ENCODE data around the gene CDH12.

- TF ChIP-seq ESRRG (CRISPR knock-in tag; IDR thresholded peaks at IDR 0.05), result no peak
- TF ChIP-seq, protein P1, sequence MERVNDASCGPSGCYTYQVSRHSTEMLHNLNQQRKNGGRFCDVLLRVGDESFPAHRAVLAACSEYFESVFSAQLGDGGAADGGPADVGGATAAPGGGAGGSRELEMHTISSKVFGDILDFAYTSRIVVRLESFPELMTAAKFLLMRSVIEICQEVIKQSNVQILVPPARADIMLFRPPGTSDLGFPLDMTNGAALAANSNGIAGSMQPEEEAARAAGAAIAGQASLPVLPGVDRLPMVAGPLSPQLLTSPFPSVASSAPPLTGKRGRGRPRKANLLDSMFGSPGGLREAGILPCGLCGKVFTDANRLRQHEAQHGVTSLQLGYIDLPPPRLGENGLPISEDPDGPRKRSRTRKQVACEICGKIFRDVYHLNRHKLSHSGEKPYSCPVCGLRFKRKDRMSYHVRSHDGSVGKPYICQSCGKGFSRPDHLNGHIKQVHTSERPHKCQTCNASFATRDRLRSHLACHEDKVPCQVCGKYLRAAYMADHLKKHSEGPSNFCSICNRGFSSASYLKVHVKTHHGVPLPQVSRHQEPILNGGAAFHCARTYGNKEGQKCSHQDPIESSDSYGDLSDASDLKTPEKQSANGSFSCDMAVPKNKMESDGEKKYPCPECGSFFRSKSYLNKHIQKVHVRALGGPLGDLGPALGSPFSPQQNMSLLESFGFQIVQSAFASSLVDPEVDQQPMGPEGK (CRISPR knock-in tag; IDR thresholded peaks at IDR 0.05; ENCODE audit: borderline replicate concordance), result no peak
- no peak for TF ChIP-seq CREB5 (CRISPR knock-in tag; IDR thresholded peaks at IDR 0.05; ENCODE audit: low read depth)
- no peak for TF ChIP-seq ZC3H10 (CRISPR knock-in tag; IDR thresholded peaks at IDR 0.05)
- TF ChIP-seq BACH2 (CRISPR knock-in tag; IDR thresholded peaks at IDR 0.05; ENCODE audit: borderline replicate concordance), result no peak
- no peak for TF ChIP-seq SNAI2 (CRISPR knock-in tag; IDR thresholded peaks at IDR 0.05)
- no peak for TF ChIP-seq ZNF565 (CRISPR knock-in tag; conservative IDR thresholded peaks at IDR 0.05; ENCODE audit: low read depth)
- TF ChIP-seq ARNTL (CRISPR knock-in tag; IDR thresholded peaks at IDR 0.05; ENCODE audit: borderline replicate concordance, low read depth), result no peak
- TF ChIP-seq ZFP30 (CRISPR knock-in tag; IDR thresholded peaks at IDR 0.05), result no peak
- no peak for TF ChIP-seq GLIS3 (CRISPR knock-in tag; IDR thresholded peaks at IDR 0.05)
- no peak for TF ChIP-seq ZNF8 (CRISPR knock-in tag; IDR thresholded peaks at IDR 0.05)
- TF ChIP-seq TOX (CRISPR knock-in tag; IDR thresholded peaks at IDR 0.05; ENCODE audit: borderline replicate concordance), result no peak
- TF ChIP-seq ZFP3 (CRISPR knock-in tag; IDR thresholded peaks at IDR 0.05), result no peak
Observed at GRCh38 chr5:22615964-22616363, 237.2 kb downstream of the CDH12 start.
